ENCODE measurements around the gene GRHPR.

- no peak for TF ChIP-seq CTCF (IDR thresholded peaks at IDR 0.05)
- TF ChIP-seq POLR2A (IDR thresholded peaks at IDR 0.05): no peak
Observed at GRCh38 chr9:37413311-37413710, 9.2 kb upstream of the GRHPR start.

Measured in right lobe of liver (tissue), 4 donors.